KMS-11 (cell line): Measurements from ENCODE around the gene DNAJB12.

Experiments used
- H2AFZ ChIP-seq: fragments of 200-600 bp; sonication (generic); 2 replicates; pipeline ENCODE4 v1.6.1; 2016; ENCODE audit warnings: antibody characterized with exemption, mixed run types, low read depth
- H3K27ac ChIP-seq: fragments of 200-600 bp; sonication (generic); 2 replicates; pipeline ENCODE4 v1.6.1; 2016; ENCODE audit warnings: mild to moderate bottlenecking, mixed run types
- H3K27me3 ChIP-seq: fragments of 200-600 bp; sonication (generic); 2 replicates; pipeline ENCODE4 v1.6.1; 2017; ENCODE audit warnings: mild to moderate bottlenecking, low read depth, mixed run types, moderate library complexity; ENCODE audit not compliant: insufficient read depth
- H3K36me3 ChIP-seq: fragments of 200-600 bp; sonication (generic); 2 replicates; pipeline ENCODE4 v1.6.1; 2017; ENCODE audit warnings: mild to moderate bottlenecking, mixed run types; ENCODE audit not compliant: insufficient read depth
- H3K4me1 ChIP-seq: fragments of 200-600 bp; sonication (generic); 2 replicates; pipeline ENCODE4 v1.6.1; 2016; ENCODE audit warnings: mild to moderate bottlenecking, low read depth, mixed run types; ENCODE audit not compliant: poor library complexity, severe bottlenecking
- H3K4me2 ChIP-seq: fragments of 200-600 bp; sonication (generic); 2 replicates; pipeline ENCODE4 v1.7.0; 2016; ENCODE audit warnings: mild to moderate bottlenecking, mixed run types
- H3K4me3 ChIP-seq: fragments of 200-600 bp; sonication (generic); IDR thresholded peaks from 2 replicates; pipeline ENCODE4 v1.6.1; 2017; ENCODE audit warnings: low read depth, low read length, mixed read lengths; ENCODE audit not compliant: insufficient read depth
- H3K79me2 ChIP-seq: fragments of 200-600 bp; sonication (generic); 2 replicates; pipeline ENCODE4 v1.6.1; 2016; ENCODE audit warnings: low read depth, mixed run types; ENCODE audit not compliant: insufficient read depth
- H3K9ac ChIP-seq: fragments of 200-600 bp; sonication (generic); 2 replicates; pipeline ENCODE4 v1.6.1; 2016; ENCODE audit warnings: mild to moderate bottlenecking, mixed run types
- H4K20me1 ChIP-seq: fragments of 200-600 bp; sonication (generic); 2 replicates; pipeline ENCODE4 v1.6.1; 2016; ENCODE audit warnings: mild to moderate bottlenecking, mixed run types; ENCODE audit not compliant: insufficient read depth
- TF ChIP-seq, protein P1 (sequence below): fragments of 200-600 bp; sonication (generic); conservative IDR thresholded peaks from 2 replicates; pipeline ENCODE4 v1.6.1; 2017; ENCODE audit warnings: low read depth, mild to moderate bottlenecking, antibody characterized with exemption, low read length, moderate library complexity, mixed read lengths

The DNAJB12 gene

DNA sequence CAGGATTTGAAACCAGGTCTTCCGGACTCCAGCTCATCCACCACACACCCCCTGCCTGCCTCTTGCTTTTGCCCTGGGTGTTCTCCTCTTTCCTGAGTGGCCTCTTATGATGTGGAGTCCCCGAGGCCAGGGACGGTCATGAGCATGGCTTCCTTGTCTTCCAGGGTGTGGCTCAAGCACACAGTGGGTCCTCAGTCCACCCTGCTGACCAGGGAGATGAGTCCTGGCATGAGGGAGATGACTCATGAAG, 32.8 kb downstream of the DNAJB12 start:
- Histone ChIP-seq H4K20me1 (no peaks in the 10 kb centered on the region), H3K79me2 (no peaks in the 10 kb centered on the region), H3K27me3 (no peaks in the 10 kb centered on the region), H3K9ac (no peak overlapping the region; the same call in 1 of the 2 replicates), H3K4me2 (peak overlapping the region; percentile 99; the same call in 1 of the 2 replicates), H3K36me3 (no peaks in the 10 kb centered on the region), H2AFZ (no peak overlapping the region), H3K4me1 (peaks cover 66% of the 10 kb centered on the region), H3K27ac (peak overlapping the region; percentile 98), H3K4me3 (no peak overlapping the region)
- TF ChIP-seq, protein P1, sequence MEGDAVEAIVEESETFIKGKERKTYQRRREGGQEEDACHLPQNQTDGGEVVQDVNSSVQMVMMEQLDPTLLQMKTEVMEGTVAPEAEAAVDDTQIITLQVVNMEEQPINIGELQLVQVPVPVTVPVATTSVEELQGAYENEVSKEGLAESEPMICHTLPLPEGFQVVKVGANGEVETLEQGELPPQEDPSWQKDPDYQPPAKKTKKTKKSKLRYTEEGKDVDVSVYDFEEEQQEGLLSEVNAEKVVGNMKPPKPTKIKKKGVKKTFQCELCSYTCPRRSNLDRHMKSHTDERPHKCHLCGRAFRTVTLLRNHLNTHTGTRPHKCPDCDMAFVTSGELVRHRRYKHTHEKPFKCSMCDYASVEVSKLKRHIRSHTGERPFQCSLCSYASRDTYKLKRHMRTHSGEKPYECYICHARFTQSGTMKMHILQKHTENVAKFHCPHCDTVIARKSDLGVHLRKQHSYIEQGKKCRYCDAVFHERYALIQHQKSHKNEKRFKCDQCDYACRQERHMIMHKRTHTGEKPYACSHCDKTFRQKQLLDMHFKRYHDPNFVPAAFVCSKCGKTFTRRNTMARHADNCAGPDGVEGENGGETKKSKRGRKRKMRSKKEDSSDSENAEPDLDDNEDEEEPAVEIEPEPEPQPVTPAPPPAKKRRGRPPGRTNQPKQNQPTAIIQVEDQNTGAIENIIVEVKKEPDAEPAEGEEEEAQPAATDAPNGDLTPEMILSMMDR = no peak

DNA sequence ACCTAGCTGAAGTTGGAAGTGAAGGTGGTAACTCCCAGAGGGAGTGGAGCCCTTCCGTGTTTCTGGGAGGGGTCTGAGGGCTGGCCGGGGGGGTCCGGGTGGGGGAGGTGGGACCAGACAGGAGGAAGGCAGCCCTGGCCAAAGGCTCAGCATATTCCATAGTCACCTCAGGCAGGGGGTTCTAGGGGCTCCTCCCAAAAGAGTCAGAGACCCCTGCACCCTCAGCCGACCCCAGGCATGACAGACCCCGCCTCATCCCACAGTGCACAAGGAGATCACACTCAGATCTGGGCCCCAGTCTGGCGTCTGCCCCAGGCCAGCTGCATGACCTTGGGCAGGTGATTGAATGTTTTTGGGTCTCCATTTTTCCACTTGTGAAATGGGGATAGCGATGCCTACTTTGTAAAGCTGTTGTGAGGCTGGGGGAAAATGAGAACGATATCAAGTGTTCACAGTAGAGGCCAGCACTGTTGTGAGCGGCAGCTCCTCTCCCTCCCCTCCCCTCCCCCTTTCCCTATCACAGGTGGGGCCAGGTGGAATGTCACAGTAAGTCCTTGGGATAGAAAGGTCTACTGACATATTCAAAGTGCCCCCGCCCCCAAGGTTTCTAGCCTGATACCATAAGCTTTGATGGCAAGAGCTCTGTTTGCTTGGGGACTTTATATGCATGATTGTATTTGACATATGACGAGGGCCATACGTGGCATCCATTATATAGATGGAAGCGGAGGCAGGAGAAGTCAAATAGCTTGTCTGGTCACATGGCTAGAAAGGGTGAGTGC, 33.3 kb downstream of the DNAJB12 start:
- TF ChIP-seq, protein P1 = no peak
- Histone ChIP-seq H4K20me1 (no peaks in the 10 kb centered on the region), H3K4me3 (no peak overlapping the region), H3K9ac (peak overlapping the region; percentile 95), H3K79me2 (no peaks in the 10 kb centered on the region), H2AFZ (peak overlapping the region; percentile 41; the same call in 1 of the 2 replicates), H3K27ac (peak overlapping the region; percentile 98), H3K36me3 (no peaks in the 10 kb centered on the region), H3K4me2 (peak overlapping the region; percentile 99), H3K27me3 (no peaks in the 10 kb centered on the region), H3K4me1 (peaks cover 71% of the 10 kb centered on the region)

DNA sequence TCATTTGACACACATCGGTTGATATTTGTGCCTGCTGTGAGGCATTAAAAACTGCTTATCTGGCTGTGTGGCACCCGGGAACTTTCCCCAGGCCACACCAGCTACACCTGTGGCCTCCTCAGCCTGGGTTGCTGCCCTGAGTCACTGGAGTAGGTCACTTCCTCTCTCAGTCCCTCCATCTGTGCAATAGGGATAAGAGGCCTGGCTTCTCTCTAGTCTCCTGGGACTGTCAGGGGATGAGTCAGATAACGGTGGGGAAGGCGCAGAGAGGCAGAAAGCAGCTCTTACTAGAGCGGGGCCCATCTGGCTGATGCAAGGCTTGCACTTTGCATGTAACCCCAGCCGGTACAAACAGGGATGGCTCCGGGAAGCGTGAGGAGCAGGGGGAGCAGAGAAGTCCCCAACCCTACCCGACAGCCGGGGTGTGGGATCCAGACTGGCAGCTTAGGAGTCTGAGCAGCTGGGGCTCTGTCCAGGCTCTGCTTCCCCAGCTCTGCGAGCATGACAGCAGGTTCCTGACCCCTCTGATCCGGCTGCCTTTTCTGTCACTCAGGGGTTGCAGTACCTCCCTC, 34.0 kb downstream of the DNAJB12 start:
- H2AFZ ChIP-seq = peak overlapping the region; percentile 41; the same call in 1 of the 2 replicates
- TF ChIP-seq, protein P1 = no peak
- H3K79me2 ChIP-seq = no peaks in the 10 kb centered on the region
- peak overlapping the region; percentile 98 for H3K27ac ChIP-seq
- no peaks in the 10 kb centered on the region for H3K36me3 ChIP-seq
- H3K4me2 ChIP-seq = peak overlapping the region; percentile 99
- H3K4me1 ChIP-seq = peaks cover 78% of the 10 kb centered on the region
- peak overlapping the region; percentile 95 for H3K9ac ChIP-seq
- H3K4me3 ChIP-seq = no peak overlapping the region
- no peaks in the 10 kb centered on the region for H4K20me1 ChIP-seq
- H3K27me3 ChIP-seq = no peaks in the 10 kb centered on the region

DNA sequence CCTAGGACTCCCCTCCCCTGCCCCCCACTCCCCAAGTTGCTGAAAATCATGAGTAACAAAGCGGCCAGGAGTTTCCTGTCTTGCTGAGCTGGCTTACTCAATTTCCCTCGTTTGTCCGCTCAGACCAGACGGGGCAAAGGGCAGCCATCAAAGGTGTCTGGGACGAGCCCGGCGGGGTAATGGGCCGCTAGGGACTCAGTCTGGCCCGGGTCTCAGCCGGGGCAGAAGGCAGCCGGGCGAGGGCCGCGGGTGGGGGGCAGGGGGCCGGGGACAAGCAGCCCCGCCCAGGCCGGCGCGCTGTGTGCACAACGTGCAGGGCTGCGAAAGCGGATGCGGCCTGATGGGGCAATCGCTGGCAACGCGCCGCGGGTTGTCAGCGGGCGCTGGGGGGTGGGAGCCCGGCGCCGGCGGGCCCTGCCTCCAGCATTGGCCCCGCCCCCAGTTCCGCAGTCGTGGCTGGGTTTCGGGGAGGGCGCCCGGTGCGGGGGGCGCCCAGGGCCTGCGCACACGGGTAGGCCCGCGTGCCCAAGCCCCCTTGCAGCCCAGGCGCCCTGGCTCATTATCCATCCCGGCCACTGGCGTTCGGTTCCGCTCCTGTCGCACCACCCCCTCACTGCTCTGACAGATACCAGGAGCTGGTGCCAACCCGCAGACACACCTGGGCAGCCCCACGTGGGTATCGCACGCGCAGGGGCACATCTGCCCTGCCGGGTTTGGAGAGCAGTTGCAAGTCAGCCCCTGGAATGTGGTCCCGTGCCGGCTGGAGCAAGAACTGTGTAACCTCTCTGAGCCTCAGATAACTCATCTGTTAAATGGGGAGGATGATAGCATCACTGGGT, 35.1 kb downstream of the DNAJB12 start:
- H3K4me3 ChIP-seq = no peak overlapping the region
- H3K79me2 ChIP-seq = no peaks in the 10 kb centered on the region
- no peaks in the 10 kb centered on the region for H4K20me1 ChIP-seq
- H3K27me3 ChIP-seq = no peaks in the 10 kb centered on the region
- peak overlapping the region; percentile 98 for H3K27ac ChIP-seq
- no peaks in the 10 kb centered on the region for H3K36me3 ChIP-seq
- TF ChIP-seq, protein P1 = no peak
- H3K4me1 ChIP-seq = peaks cover 87% of the 10 kb centered on the region
- peak overlapping the region; percentile 51 for H2AFZ ChIP-seq
- peak overlapping the region; percentile 95 for H3K9ac ChIP-seq
- peak overlapping the region; percentile 99 for H3K4me2 ChIP-seq
